GM12864 (cell line): ENCODE data around the gene METTL18.
A peak's percentile ranks its signal among the peaks of the same experiment; 100 is the strongest.

Source experiments
- DNase-seq: peaks from one replicate; pipeline ENCODE4 v3.0.0-alpha.2; 2011; ENCODE audit warnings: low read depth
- H3K4me3 ChIP-seq: 2 replicates; pipeline ENCODE4 v1.5.1; 2011; ENCODE audit warnings: mild to moderate bottlenecking, low read depth, low read length, control low read depth
- CTCF ChIP-seq: IDR thresholded peaks from 2 replicates; pipeline ENCODE4 v1.5.1; 2011; ENCODE audit warnings: low read depth, mild to moderate bottlenecking, moderate library complexity, low read length, control low read depth, inconsistent platforms; ENCODE audit errors: missing control alignments

The METTL18 gene

DNA sequence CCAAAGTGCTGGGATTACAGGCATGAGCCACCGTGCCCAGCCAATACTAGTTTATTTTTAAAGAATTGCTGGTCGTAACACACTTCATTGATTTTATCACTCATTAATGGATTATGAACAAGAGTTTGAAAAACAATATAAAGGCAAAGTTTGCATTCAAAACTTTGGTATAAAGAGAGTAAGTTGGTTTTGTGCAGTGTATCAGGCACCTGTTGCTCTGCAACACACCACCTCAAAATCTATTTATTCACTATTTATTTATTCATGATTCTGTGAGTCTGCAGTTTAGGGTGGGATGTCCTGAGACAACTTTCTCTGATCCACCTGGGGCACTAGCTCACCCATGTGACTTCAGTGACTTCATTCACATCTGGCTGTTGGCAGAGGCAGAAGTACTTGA, 10.2 kb upstream of the METTL18 start:
- no peak for DNase-seq
- no peak for TF ChIP-seq CTCF
- H3K4me3 ChIP-seq, result no peak overlapping the region

- TF ChIP-seq CTCF, result no peak
- H3K4me3 ChIP-seq, result no peak overlapping the region
- DNase-seq, result no peak
Observed at GRCh38 chr1:169802888-169803287, 8.2 kb upstream of the METTL18 start.

- H3K4me3 ChIP-seq, result no peak overlapping the region
- no peak for TF ChIP-seq CTCF
- DNase-seq, result no peak
Observed at GRCh38 chr1:169797281-169797680, 2.6 kb upstream of the METTL18 start.

DNA sequence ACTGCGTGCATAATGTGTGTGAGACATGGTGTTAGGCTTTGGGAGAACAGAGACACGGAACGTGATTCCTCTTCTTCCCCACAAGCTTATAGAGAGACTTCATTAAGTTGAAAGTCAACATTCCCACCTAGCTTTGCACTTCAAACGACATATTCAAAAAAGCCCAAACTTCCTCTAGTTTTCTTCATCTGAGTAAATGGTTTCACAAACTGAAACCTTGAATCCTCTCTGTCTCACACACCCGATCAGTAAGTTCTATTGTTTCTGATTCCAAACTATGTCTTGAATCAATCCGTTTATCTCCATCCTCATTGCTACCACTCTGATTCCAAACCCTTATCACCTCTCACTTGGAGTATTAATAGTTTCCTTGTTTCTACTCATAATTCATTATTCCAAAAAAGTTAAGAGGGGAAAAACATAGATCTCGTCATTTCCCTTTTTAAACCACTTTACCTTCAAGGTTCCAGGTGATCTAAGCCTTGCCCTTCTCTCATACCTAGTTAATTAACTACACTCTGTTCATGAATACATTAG, 1.6 kb upstream of the METTL18 start:
- TF ChIP-seq CTCF, result no peak
- DNase-seq, result no peak
- peak overlapping the region; percentile 82 for H3K4me3 ChIP-seq

DNA sequence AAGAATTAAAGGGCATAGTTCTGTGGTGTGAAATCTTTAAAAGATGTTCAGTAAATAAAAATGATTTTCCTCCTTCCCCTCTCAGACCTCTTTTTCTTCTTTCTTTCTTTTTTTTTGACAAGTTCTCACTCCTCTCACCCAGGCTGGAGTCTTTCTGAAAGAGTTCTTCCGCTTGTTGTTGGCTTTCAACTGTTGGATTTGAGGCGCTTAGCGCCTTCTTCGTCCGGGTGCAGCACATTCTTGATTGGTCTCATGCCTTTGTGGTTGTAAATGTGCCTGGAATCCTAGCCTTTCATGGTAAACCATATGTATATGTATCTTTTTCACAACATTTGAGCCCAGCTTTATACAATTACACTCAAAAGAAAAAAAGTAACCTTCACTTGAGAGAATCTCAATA, 980 bp upstream of the METTL18 start:
- TF ChIP-seq CTCF, result no peak
- DNase-seq, result no peak

DNA sequence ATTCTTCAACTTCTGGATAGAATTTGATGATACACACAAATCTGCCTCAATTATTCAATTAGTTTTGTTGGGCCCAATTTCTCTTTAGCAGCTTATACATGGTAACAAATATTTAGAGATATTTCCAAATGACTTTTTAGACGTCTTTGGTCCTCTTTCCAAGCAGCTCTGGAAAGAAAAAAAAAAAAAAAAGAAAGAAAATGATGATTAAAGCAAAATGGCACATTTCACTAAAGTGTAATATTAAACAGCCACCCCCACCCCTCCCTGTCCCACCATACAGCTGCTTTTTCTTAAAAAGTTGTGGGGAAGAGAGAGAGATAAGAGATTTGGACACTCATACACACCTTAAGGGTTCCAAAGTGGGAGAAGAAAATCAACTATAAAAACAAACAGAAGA, 977 bp downstream of the METTL18 start:
- no peak for TF ChIP-seq CTCF
- no peak for DNase-seq
- H3K4me3 ChIP-seq, result peak overlapping the region; percentile 82

More for the DNA sequence above, 980 bp upstream of the METTL18 start:
- peak overlapping the region; percentile 82 for H3K4me3 ChIP-seq

GRCh38 chr1:169788402-169788801, 6.3 kb downstream of the METTL18 start:
- no peak for TF ChIP-seq CTCF
- H3K4me3 ChIP-seq, result no peak overlapping the region
- no peak for DNase-seq
